HG03066 (cell line): ENCODE measurements around the gene PFKFB3.
"Not testable (repeated sequence)": the region's sequence is repeated elsewhere in the genome, so short reads cannot be mapped to it uniquely, and the experiment has no call there.

Experiments
- ATAC-seq: cut with Tn5 transposase; IDR thresholded peaks from one replicate; pipeline ENCODE4 v1.9.1; 2021; ENCODE audit warnings: low read depth; ENCODE audit not compliant: unreplicated experiment

PFKFB3 gene

DNA sequence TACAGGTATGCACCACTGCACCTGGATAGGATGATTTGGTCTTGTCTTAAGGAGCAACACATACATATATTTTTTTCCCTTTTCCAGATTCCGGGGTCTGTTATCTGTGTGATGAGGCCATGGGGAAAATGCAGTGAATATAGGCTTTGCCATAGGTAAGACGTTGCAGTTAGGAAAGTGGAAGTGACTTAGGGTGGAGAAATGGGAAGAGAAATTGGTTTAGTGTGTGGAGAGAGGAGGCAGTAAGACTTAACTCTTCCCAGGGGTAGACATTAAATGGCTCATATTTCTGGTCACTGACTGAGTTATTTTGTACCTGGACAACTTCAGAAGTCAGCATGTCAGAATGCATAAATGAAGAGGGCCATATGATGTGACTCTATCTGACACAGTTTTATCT, 66.7 kb downstream of the PFKFB3 start:
- no peak for ATAC-seq

- ATAC-seq: peak; percentile 59
Observed at GRCh38 chr10:6269953-6270867, 67.5 kb downstream of the PFKFB3 start.

DNA sequence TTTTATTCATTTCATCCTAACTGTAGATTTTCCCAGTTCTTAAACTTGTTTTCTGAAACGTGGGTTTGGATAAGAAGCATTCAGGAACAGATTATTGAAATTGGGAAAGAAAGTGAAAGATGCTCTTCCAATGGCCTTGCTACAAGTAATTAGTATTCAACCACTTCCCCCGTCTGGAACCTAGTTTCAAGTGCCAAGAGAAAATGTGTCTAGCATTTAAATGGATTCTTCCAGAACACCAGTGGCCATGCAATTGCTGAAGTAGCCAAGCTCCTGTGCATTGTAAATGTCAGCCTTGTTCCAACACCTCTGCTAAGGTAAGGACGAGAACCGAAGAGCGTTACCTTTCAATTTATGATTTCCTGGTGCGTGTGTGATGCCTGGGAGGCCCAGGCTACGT, 68.2 kb downstream of the PFKFB3 start:
- no peak for ATAC-seq

DNA sequence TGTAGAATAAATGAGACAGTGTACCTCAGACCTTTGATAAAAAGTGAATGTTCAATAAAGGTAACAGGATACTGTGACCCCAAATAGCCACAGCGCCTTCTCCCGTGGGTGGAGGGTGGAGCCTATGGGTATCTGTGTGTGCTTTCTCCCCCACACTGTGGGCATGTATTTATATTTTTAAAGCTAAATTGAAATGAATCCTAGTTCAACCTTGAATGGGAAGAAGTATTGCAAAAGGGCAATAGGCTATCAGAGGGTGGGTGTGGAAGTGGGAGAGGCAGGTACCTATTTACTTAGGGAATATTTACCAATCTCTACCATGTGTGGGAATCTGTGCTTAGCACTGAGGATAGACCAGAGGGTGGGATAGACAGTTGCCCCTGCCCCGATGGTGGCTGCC, 68.9 kb downstream of the PFKFB3 start:
- no peak for ATAC-seq

DNA sequence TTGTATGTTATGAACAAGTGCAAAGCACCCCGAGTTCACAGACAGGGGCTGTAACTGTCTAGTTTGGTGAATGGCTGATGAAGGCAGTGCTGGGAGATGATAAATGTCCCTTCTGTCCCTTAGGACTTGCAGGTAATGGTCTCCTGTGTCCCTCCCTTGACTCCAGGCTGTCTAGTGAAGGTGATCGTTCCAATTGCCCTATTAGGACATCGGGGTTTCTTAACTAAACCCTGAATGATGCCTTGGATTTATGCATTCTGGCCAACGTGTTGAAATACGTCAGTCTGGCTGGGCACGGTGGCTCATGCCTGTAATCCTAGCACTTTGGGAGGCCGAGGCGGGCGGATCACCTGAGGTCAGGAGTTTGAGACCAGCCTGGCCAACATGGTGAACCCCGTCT, 69.4 kb downstream of the PFKFB3 start:
- ATAC-seq: no peak

DNA sequence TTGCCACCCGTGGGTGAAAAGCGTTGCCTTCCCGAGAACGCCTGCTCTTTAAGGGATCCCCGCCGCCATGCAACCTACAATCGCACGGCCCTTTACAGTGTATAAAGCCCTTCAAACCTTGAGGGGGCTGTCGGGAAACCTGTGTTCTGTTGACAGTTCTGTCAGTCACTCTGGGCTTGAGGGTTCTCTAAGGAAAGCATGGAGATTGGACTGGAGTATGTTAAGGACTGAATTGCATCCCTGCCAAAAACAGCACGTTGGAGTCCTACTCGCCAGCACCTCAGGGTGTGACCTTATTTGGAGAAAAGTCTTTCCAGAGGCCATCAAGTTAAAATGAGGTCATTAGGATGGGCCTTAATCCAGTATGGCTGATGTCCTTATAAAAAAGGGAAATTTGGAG, 70.6 kb downstream of the PFKFB3 start:
- no peak for ATAC-seq

GRCh38 chr10:6274040-6274439, 71.3 kb downstream of the PFKFB3 start:
- ATAC-seq: no peak

GRCh38 chr10:6274484-6274883, 71.8 kb downstream of the PFKFB3 start:
- ATAC-seq: no peak

DNA sequence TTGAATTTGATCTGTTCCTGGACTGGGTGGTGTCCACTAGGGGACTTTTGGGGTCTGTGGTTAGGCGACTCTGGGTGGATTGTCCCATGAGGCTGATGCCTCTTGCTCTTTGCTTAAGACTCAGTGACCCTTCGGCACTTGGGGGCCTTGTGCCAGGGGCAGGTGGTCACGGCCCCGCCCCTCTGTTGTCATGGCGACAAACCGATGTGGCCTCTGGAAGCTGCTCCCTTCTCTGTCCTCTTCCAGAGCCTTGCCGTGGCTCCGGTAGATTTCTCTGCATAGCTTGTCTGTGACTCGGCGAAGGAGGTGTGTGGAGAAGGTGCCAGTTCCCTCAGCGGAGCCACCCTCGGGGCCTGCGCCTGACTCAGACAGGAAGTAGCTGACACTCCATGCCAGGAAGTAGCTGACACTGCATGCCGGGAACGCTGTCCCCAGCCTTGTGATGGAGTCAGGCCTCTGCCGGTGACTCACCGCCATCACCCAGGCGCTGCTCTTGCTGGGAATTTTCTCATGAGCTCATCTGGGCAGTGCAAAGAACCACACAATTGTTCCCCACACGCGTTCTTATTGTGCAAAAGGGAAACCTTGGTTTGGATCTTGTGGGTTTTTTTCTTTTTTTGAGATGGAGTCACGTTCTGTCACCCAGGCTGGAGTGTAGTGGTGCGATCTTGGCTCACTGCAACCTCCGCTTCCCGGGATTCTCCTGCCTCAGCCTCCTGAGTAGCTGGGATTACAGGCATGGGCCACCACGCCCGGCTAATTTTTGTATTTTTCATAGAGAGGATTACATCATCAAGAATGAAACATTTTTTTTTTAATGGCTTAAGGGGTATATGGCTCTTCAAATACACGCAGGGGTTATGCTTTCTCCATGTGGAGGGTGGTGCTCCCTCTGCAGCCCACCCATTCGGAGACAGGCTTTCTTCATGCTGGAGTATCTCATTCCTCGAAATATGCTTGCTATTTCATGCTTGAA, 72.6 kb downstream of the PFKFB3 start:
- ATAC-seq: no peak

- no peak for ATAC-seq
Observed at GRCh38 chr10:6276356-6276755, 73.6 kb downstream of the PFKFB3 start.

DNA sequence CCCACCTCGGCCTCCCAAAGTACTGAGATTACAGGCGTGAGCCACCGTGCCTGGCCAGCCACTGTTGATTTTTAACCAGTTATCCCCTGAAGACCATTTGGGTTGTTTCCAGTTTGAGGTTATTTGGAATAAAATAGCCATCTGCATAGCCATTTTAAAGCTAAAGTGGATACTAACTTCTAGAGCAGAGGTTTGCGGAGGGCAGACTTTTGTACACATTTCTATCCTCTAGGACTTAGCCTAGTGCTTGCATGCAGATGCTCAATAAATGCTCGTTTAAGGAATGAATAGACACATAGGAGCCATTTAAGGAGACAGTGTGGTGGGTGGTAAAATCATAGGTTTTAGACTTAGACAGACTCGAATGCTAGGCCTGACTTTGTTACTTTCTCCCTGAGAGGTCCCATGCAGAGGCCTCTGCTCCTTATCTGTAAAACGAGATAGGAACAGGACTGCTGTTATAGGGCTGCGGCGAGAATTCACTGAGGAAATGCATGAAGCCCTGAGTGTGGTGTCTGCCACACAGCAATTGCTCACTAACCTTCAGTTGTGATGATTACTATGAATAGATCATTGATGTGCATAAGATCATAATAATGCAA, 75.9 kb downstream of the PFKFB3 start:
- no peak for ATAC-seq

- ATAC-seq: no peak
Observed at GRCh38 chr10:6279540-6280267, 77.0 kb downstream of the PFKFB3 start.

- no peak for ATAC-seq
Observed at GRCh38 chr10:6280291-6280690, 77.6 kb downstream of the PFKFB3 start.

DNA sequence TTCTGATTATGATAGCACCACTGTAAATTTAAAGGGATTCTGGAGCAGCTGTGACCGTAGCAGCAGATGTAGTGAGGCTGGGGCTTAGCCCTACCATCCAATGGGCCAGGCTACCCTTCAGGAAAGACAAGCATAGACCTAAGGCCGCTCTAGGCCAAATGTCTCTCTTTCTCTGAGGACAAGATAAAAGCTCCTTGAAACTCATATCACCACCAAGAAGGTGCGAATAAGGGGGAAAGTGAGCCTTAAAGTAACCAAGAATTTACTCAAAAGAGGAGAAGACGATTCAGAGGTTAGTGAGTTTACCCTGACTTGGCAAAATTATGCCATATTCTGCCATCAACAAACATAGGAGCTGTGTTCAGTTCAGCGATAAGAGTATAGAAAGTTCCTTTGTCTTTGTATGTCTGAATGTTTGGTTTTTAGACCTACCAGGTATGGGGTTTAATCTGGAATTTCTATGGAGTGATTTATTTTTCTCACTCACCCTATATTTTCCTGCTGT, 79.8 kb downstream of the PFKFB3 start:
- ATAC-seq: no peak

DNA sequence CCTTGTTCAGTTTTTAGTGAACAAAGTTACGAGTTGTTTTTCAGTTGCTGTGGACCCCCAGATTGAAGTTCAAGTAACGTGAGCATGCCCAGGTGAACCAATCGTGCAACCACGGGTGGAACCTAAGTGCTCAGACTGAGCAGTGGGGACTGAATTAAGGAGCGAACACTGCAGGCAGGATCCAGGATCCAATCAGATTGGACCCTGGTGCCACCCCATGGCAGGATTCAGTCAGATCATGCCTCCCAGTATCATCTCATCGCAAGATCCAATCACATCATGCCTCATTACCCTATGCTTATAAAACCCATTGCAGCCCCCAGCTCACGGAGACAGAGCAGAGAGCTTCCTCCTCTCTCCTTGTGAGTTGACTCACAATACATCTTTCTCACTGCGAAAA, 80.9 kb downstream of the PFKFB3 start:
- no peak for ATAC-seq

DNA sequence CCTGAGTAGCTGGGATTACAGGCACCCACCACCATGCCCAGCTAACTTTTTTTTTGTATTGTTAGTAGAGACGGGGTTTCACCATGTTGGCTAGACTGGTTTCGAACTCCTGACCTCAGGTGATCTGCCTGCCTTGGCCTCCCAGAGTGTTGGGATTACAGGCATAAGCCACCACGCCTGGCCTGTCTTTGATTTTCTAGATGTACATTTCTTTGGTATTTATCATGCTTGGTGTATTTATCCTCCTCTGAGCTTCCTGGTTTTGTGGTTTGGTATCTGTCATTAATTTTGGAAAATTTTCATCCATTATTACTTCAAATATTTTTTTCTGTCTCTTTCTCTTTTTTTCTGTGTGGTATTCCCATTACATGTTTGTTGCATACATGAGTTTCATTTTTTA, 87.9 kb downstream of the PFKFB3 start:
- not testable (repeated sequence) for ATAC-seq

- no peak for ATAC-seq
Observed at GRCh38 chr10:6292741-6293151, 90.0 kb downstream of the PFKFB3 start.

- ATAC-seq: not testable (repeated sequence)
Observed at GRCh38 chr10:6296425-6296824, 93.7 kb downstream of the PFKFB3 start.

- no peak for ATAC-seq
Observed at GRCh38 chr10:6296828-6297251, 94.1 kb downstream of the PFKFB3 start.

DNA sequence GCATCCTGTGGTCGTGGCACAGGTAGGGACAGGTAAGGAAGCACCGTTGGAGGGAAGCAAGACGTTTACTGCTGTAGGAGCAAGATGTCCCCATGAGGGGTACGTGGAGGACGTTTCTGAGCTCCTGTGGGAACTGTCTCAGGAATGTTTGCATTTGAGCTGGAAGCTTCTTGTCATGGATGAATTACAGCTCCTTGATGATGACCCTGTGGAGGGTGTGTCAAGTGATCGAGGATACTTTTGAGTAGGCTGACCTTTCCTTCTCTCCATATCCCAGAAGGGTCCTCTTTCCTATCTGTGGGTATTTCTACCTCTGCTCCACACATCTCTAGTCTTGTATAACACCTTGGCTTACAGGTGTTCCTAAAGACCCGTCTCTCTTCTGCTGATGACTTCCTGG, 94.8 kb downstream of the PFKFB3 start:
- no peak for ATAC-seq
